ENCODE results near the gene CLDN7.
"Not testable (repeated sequence)": the region's sequence is repeated elsewhere in the genome, so short reads cannot be mapped to it uniquely, and the experiment has no call there.

The CLDN7 gene

DNA sequence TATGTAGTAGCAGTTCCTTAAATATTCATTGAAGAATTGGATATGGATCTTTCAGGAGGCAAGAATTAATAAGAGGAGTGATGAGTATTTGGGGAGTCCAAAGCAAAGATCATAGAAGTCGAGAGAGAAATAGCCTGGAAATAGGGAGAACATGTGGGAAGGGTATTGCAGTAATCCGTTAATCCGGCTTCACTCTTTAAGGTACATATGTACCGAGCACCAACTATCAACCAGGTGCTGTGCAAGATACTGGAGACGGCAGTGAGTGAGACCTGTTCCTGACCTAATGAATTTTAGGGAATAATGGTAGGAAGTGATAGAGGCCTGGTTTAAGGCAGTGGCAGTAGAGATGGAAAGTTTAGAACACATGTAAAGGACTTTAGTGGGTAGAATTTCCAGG is 9.2 kb downstream of the CLDN7 start:
- no peak for DNase-seq (ENCODE audit: low read depth)

- DNase-seq (ENCODE audit: low read depth): peak; percentile 94
Measured at GRCh38 chr17:7252176-7253043, 9.9 kb downstream of the CLDN7 start, which contains the start of gene ELP5. TSS of gene ELP5 (plus strand) at chr17:7252215. CDS start at chr17:7252551, 336 bp downstream.

DNA sequence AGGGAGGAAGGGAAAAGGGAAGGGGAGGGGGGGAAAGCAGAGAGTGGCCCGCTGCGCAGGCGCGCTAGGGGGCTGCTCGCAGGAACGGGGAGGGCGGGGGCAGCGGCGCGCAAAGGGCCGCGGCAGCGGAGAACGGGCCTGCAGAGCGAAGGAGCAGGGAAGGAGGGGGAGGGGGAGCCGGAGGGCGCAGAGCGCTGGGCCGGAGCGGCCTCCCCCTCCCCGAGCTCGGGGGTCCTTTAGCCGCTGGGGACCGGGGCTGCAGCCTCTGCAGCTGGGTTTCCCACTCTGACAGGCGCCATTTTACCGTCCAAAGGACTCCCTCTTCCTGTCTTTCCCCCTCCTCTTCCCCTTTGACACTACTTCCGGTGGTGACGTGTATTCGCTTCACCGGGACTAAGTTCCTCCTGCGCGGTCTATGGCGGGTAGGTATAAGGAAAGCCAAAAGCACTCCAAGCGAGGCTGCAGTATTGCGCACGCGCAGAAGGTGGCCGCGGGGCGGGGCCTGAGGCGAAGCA is 10.6 kb downstream of the CLDN7 start, which contains the start of gene CTDNEP1:
CTDNEP1 (minus strand) TSS at position 74 of the 515 bp plus-strand sequence. CDS start 438 bp downstream, outside the sequence.
- peak; percentile 99 for DNase-seq (ENCODE audit: low read depth)

GRCh38 chr17:7250695-7251627 is 11.3 kb downstream of the CLDN7 start:
- DNase-seq (ENCODE audit: low read depth): no peak

GRCh38 chr17:7249830-7250229 is 12.4 kb downstream of the CLDN7 start:
- DNase-seq (ENCODE audit: low read depth): no peak

GRCh38 chr17:7249214-7249613 is 13.1 kb downstream of the CLDN7 start:
- DNase-seq (ENCODE audit: low read depth): no peak

GRCh38 chr17:7248796-7249195 is 13.5 kb downstream of the CLDN7 start:
- no peak for DNase-seq (ENCODE audit: low read depth)

DNA sequence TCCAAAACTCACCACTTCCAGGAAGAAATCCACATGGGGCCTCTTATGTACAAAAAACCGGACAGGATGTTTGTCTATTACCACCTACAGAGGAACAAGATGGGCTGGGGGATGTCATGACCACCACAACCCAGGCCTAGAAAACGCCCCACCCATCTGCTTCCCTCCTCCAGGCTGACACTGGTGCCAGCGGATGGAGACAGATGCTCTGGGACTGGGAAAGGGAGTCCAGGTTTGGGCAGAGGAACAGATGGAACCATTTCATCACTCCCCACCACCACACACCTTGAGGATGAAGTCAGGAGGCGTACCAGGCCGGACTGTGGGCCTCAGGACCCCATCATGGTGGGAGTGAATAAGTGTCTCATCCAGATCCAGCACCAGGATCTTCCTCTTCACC is 15.5 kb downstream of the CLDN7 start:
- DNase-seq (ENCODE audit: low read depth): no peak

- not testable (repeated sequence) for DNase-seq (ENCODE audit: low read depth)
Measured at GRCh38 chr17:7243838-7244237, 18.4 kb downstream of the CLDN7 start.

GRCh38 chr17:7243453-7243729 is 18.9 kb downstream of the CLDN7 start:
- DNase-seq (ENCODE audit: low read depth): no peak

DNA sequence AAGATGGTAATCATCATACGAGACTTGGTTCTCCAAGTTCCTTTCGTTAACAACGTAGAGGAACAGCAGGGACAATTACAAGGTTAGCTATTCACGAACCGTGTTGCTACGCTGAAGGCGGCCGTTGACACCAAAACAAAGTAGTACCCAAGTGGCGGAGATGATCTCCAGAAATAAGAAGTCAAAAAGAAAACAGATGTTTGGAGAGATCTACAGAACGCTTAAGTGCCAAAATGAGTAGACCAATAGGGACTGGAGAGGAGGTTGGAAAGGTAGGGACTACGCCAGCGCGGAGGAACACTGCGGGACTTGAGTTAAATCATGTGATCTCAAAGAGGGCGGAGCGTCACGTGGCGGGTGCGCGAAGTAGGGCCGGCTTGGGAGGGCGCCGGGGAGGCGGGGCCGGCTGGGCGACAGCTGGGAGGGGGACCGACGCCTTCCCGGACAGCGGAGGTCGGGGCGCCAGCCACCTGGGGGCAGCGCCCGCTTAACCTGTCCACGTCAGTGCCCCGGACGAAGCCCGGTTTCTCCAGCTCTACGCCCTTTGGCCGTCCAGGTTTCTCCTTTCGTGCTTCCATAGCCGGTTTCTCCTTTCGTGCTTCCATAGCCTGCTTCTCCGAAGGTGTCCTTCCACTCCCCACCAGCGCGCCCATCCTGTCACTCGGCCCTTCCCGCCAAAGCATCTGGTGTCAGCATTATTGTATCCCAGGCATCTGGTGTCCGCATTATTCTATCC is 19.4 kb downstream of the CLDN7 start:
- peak; percentile 98 for DNase-seq (ENCODE audit: low read depth)

GRCh38 chr17:7241783-7242716 is 20.2 kb downstream of the CLDN7 start, which contains the start of gene GABARAP:
TSS of gene GABARAP (minus strand) at chr17:7242449. CDS start at chr17:7242330, 119 bp downstream.
- DNase-seq (ENCODE audit: low read depth): peak; percentile 93

DNA sequence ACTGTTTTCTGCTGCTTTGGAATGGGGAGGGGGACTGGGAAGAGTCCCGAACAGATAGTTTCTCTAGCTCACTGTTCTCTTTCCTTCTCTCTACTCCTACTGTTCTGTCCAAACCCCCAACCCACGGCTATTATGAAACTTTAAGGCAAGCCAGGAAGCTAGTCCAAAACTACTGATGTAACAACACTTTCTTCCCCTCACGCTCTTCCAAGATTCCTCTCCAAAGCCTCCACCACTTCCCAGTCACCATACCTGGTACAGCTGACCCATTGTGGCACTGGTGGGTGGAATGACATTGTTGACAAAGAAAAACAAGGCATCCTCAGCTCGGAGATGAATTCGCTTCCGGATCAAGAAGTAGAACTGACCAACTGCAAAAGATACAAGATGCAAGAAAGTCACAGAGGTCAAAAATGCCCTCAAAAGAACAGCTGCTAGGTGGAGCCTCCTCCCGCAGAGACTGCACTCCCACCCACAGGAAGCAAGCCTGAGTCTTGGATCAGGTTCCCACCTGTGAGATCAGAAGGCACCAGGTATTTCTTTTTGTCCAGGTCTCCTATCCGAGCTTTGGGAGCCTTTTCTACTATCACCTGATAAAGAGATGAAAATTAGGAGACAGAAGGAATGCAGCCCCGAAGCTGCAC is 21.1 kb downstream of the CLDN7 start:
- DNase-seq (ENCODE audit: low read depth): no peak

DNA sequence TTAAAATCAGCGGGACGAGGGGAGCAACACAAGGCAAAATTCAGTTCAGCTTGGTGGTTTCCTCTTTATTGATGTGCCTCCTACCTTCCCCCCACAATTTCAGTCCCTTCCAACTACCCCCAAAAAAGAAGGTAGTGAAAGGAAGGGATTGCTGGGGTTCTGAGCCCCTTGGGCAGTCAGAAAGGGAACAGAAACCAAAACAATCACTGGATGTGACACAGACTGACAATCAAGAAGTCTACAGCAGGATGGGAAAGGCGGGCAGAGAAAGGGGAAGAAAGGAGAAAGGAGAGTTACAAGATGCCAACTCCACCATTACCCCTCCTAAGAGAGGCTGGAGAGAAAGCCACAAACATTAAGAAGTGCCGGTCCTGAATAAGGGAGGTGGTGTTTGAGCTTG is 21.9 kb downstream of the CLDN7 start:
- DNase-seq (ENCODE audit: low read depth): no peak

DNA sequence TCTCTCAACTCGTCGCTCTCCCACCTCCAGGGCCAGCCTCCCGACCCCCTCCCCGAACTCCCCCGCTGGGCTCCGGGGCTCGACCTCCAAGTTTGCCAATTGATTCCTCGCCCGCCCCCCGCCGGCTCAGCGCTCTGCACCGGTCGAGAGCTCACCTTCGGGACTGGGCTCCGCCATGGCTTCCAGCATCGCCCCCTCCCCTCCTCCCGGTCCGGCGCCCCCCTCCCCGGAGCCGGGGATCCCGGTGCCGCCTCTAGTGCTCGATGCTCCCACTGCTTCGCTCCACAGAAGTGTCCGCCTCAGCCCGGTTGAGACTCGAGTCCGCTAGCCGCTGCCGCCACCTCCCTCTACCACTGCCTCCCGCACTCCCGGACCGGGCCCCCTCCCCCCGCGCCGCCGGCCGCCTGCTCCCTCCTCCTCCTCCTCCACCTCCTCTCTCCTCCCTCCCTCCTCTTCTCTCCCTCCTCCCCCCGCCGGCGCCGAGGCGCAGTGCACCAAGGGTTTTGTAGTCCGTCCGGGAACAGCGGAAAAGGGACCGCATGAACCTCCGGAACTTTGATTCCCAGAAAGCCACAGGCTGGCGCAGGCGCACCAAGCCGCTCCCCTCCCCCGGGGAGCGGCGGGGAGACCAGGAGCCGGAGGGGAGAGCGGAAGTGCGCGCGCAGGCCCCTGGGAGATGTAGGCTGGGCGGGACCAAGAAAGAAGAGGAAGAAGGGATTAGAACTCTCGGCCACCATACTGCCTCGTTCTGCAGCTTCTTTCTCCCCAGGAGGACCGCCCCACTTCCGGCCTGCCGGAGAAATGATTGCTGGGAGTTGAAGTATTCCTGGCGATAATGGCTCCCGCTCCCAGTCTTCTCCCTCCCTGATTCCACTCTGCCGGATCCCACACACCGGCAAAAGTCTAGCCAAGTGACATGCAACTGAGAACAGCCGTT is 22.9 kb downstream of the CLDN7 start, which contains the start of gene PHF23:
PHF23 (minus strand) TSS at position 367 of the 937 bp plus-strand sequence; CDS start at position 189, 178 bp downstream.
- DNase-seq (ENCODE audit: low read depth): peak; percentile 99

DNA sequence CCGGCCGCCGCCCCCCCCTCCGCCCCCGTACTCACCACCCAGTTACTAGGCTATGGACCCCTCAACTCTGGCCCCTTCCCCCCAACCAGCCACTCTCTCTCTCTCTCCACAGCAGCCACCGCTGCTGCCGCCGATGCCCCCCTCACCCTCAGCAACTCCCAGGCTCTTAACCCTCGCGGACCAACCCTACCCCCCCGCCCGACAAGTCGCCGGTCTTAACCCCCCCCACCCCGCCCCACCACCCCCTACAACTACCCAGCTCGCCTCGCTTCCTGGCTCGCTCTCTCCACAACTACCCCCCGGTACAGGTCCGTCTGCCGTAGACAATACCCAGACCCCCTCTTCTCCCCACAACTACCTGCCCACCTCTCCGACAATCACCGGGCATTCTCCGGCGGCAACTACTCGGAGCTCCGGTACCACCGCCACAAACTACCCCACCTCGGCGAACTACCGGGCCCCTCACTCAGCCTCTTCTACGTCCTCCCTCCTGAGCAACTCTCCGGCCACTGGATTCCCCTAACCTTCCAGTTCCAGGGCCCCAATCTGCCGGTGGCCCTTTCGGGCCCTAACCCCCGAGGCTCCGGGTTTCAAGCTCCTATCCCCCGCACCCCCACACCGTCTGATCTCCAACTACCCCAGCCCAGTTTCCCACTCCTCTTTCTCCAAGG is 23.7 kb downstream of the CLDN7 start:
- DNase-seq (ENCODE audit: low read depth): peak; percentile 40

- DNase-seq (ENCODE audit: low read depth): peak; percentile 64
Measured at GRCh38 chr17:7237761-7238419, 24.4 kb downstream of the CLDN7 start.

Data from fibroblast of gingiva (primary cell).